ENCODE measurements around the gene RPL18A. TPM values are rescaled to one million over a fixed set of nuclear protein-coding genes. Genes with fewer than 3 reads are reported as not detected.

Gene RPL18A
- total and polyA plus RNA-seq, 2 of the 13 experiments (the other 11 are each of a cell fraction or from before 2014, with no cell fraction given), result 1,471 to 2,004 TPM

GRCh38 chr19:17889609-17890214 is 30.0 kb downstream of the RPL18A start (continued):
- TF ChIP-seq ZNF142 (CRISPR knock-in tag; IDR thresholded peaks at IDR 0.05), result 0 out of 2 replicates have a peak, but pooled peaks have one; percentile 59
- no peak for TF ChIP-seq ZNF839 (CRISPR knock-in tag; IDR thresholded peaks at IDR 0.05; ENCODE audit: borderline replicate concordance)
- no peak for TF ChIP-seq ZNF75D (CRISPR knock-in tag; IDR thresholded peaks at IDR 0.05; ENCODE audit: borderline replicate concordance)
- no peak for TF ChIP-seq ZNF883 (CRISPR knock-in tag; IDR thresholded peaks at IDR 0.05; ENCODE audit: not compliant biosample characterization)
- TF ChIP-seq ZNF563 (CRISPR knock-in tag; IDR thresholded peaks at IDR 0.05), result peak; percentile 44; the same call in 1 of the 2 replicates
- TF ChIP-seq CTCF (CRISPR knock-in tag; IDR thresholded peaks at IDR 0.05), result no peak
- TF ChIP-seq ZNF567 (CRISPR knock-in tag; IDR thresholded peaks at IDR 0.05; ENCODE audit: borderline replicate concordance), result no peak
- no peak for TF ChIP-seq ZMAT5 (CRISPR knock-in tag; IDR thresholded peaks at IDR 0.05; ENCODE audit: borderline replicate concordance, low read depth)
- TF ChIP-seq CERS6 (CRISPR knock-in tag; IDR thresholded peaks at IDR 0.05), result no peak
- TF ChIP-seq ZNF136 (CRISPR knock-in tag; IDR thresholded peaks at IDR 0.05; ENCODE audit: low read depth), result no peak
- no peak for TF ChIP-seq ZNF512 (CRISPR knock-in tag; IDR thresholded peaks at IDR 0.05)
- TF ChIP-seq RNF2 (conservative IDR thresholded peaks at IDR 0.05; ENCODE audit: low read depth), result no peak
- TF ChIP-seq POGZ (CRISPR knock-in tag; IDR thresholded peaks at IDR 0.05), result no peak
- TF ChIP-seq DPF2 (CRISPR knock-in tag; IDR thresholded peaks at IDR 0.05; ENCODE audit: borderline replicate concordance, low read depth), result no peak
- TF ChIP-seq PAF1 (CRISPR knock-in tag; IDR thresholded peaks at IDR 0.05), result no peak
- TF ChIP-seq ZBTB2 (CRISPR knock-in tag; IDR thresholded peaks at IDR 0.05; ENCODE audit: low read depth), result no peak
- no peak for TF ChIP-seq NFE2L2 (IDR thresholded peaks at IDR 0.05; ENCODE audit: low read length)

Data from HepG2 (cell line).